ENCODE data around the gene PSD4.

The PSD4 gene

DNA sequence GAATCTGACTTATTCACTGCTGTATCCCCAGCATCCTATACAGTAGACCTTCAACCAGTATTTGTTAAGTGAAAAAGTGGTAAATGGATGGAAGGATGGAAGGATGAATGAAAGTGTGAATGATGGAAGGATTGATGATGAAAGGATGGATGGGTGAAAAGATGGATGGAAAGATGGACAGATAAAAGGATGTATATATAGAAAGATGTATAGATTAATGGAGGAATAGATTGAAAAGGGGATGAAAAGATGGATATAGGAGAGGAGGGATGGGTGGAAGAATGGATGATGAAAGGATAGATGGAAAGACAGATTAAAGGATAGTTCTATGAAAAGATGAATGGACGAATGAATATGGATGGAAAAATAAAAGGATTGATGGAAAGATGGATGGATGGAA is 50.0 kb downstream of the PSD4 start:
- Mint-ChIP-seq H3K27me3 (ENCODE audit: low read depth) (no peaks in the 10 kb centered on the region), H3K4me3 (no peak overlapping the region), H3K27ac (no peak overlapping the region), H3K9me3 (no peaks in the 10 kb centered on the region), H3K36me3 (ENCODE audit: low read depth) (peaks cover 8% of the 10 kb centered on the region), H3K4me1 (peaks cover 19% of the 10 kb centered on the region)
- TF ChIP-seq, protein P1, sequence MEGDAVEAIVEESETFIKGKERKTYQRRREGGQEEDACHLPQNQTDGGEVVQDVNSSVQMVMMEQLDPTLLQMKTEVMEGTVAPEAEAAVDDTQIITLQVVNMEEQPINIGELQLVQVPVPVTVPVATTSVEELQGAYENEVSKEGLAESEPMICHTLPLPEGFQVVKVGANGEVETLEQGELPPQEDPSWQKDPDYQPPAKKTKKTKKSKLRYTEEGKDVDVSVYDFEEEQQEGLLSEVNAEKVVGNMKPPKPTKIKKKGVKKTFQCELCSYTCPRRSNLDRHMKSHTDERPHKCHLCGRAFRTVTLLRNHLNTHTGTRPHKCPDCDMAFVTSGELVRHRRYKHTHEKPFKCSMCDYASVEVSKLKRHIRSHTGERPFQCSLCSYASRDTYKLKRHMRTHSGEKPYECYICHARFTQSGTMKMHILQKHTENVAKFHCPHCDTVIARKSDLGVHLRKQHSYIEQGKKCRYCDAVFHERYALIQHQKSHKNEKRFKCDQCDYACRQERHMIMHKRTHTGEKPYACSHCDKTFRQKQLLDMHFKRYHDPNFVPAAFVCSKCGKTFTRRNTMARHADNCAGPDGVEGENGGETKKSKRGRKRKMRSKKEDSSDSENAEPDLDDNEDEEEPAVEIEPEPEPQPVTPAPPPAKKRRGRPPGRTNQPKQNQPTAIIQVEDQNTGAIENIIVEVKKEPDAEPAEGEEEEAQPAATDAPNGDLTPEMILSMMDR (IDR thresholded peaks at IDR 0.05; ENCODE audit: unreplicated experiment in 3 of 3), result no peak

DNA sequence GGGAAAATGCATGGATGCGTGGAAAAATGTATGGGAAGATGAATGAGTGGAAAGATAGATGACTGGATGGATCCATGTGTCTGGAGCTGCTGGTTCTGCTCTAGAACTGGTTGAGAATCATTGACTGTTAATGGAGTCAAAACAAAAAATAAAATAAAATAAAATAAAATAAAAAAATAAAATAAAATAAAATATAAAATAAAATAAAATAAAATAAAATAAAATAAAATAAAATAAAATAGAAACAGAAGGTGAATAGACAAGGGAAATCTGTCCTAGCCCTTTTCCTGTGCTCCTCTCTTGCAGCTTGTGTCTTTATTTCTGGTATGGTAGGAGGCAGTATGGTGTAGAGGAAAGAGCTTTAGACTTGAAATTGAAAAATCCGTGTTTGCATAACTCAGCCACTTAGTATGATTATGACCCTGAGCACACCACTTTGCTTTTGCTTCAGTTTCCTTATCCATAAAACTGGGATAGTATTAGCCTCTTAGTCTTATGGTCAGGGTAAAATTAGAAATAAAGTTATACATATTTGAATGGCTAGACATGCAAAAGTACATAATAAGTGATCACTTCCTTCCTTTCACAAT is 51.0 kb downstream of the PSD4 start:
- Mint-ChIP-seq H3K9me3 (no peaks in the 10 kb centered on the region), H3K27me3 (ENCODE audit: low read depth) (no peaks in the 10 kb centered on the region), H3K27ac (peak overlapping the region in 2 of 3 experiments; percentile 68 to 92), H3K4me3 (no peak overlapping the region), H3K36me3 (ENCODE audit: low read depth) (peaks cover 8% of the 10 kb centered on the region), H3K4me1 (peaks cover 19% of the 10 kb centered on the region)
- TF ChIP-seq, protein P1 (IDR thresholded peaks at IDR 0.05; ENCODE audit: unreplicated experiment in 3 of 3), result no peak

DNA sequence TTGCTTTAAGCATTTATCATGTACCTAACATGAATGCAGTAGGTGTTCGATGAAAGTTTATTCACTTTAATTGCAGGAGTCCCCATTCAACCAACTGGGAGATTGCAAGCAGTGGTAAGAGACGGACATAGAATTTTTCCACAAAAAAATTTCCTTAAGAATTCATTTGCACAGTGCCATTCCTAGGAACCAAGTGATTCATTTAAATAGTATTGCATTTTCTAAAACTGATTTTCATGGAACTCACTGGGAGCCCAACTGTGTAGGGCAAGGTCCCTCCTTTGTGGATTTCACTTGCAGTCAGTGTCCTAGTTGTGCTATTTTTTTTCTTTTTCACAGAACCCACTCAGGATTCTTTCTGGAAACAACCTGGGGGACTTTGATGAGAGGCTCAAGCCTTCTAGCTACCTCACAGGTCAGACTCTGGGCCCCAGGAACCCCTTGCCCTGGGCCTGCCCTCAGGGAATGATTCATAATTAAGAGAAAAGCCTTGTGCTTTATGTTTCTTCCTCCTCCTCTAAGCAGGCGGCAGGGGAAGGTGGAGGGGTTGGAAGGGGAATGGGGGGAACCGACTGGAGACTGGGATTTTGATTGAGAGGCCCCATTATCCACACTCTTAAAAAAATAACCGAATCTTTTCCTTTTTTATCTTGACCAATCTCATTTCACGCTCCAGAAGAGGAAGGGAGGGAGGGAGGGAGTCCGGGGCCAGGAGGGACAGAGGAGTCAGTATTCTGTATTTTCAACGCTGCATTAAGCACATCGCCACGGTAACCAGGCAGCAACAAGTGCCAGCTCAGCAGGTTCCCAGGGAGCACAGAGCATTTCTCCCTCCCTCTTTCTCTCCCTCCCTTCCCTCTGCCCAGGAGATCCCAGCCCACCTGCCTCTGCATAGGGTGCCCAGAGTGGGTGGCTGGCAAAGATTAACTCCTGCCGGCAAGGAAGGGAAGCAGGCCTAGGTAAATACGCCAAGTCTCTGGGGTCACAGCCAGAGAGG is 51.8 kb downstream of the PSD4 start:
- TF ChIP-seq, protein P1 (IDR thresholded peaks at IDR 0.05; ENCODE audit: unreplicated experiment in 3 of 3), result no peak
- H3K4me1 Mint-ChIP-seq, result peaks cover 22% of the 10 kb centered on the region
- H3K27ac Mint-ChIP-seq, result peak overlapping the region in 2 of 3 experiments; percentile 68 to 92
- peak overlapping the region in 2 of 3 experiments; percentile 14 to 32 for H3K4me3 Mint-ChIP-seq
- no peaks in the 10 kb centered on the region for H3K27me3 Mint-ChIP-seq (ENCODE audit: low read depth)
- peaks cover 11% of the 10 kb centered on the region for H3K36me3 Mint-ChIP-seq (ENCODE audit: low read depth)
- H3K9me3 Mint-ChIP-seq, result no peaks in the 10 kb centered on the region

DNA sequence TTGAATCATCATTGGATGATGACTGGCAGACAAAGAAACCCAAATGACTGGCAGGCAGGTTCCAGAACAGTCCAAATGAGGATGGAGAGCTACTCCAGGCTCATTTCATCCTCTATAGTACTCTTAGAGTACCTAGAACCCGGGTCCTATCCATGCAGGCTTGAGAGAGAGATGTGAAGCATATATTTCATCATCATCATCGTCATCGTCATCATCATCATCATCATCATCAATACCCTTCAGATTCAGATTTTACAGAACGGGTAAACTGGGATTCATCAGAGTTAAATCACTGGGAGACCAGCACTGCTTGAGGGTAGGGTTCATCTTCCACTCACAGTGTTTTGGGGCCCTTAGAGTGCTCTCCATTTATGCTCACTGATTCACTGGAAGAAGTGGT is 52.7 kb downstream of the PSD4 start:
- TF ChIP-seq, protein P1 (IDR thresholded peaks at IDR 0.05; ENCODE audit: unreplicated experiment in 3 of 3), result no peak
- peaks cover 16% of the 10 kb centered on the region for H3K36me3 Mint-ChIP-seq (ENCODE audit: low read depth)
- H3K4me3 Mint-ChIP-seq, result no peak overlapping the region
- no peaks in the 10 kb centered on the region for H3K9me3 Mint-ChIP-seq
- H3K4me1 Mint-ChIP-seq, result peaks cover 30% of the 10 kb centered on the region
- no peaks in the 10 kb centered on the region for H3K27me3 Mint-ChIP-seq (ENCODE audit: low read depth)
- H3K27ac Mint-ChIP-seq, result peak overlapping the region in 2 of 3 experiments; percentile 68 to 92

DNA sequence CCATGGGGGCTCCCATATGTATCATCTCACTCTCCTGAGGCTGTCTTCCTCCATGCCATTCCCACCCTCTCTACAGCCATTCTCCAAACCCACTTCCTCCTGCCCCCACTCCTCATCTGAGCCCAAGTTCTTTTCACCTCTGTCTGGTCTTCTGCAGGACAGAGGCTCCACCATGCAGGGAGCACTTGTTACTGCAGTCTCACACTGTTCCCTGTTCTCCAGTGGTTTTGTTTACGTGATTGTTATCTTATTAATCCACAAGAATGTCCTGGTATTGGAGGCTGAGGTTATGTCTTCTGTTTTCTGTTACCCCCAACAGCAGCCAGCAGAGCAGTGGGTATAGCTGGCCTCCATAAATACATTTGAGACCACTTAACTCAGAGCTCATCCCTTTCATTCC is 53.5 kb downstream of the PSD4 start:
- no peaks in the 10 kb centered on the region for H3K9me3 Mint-ChIP-seq
- TF ChIP-seq, protein P1 (IDR thresholded peaks at IDR 0.05; ENCODE audit: unreplicated experiment in 3 of 3), result no peak
- peaks cover 21% of the 10 kb centered on the region for H3K36me3 Mint-ChIP-seq (ENCODE audit: low read depth)
- H3K4me3 Mint-ChIP-seq, result no peak overlapping the region
- peaks cover 34% of the 10 kb centered on the region for H3K4me1 Mint-ChIP-seq
- H3K27ac Mint-ChIP-seq, result peak overlapping the region in 2 of 3 experiments; percentile 61 to 73
- no peaks in the 10 kb centered on the region for H3K27me3 Mint-ChIP-seq (ENCODE audit: low read depth)

Data from nephron (organoid).